NCI-H510A treated with DMSO at 0.1 percent for 48 hours (cell line): ENCODE results near the gene ANKRD30B.
"Not testable (repeated sequence)": the region's sequence is repeated elsewhere in the genome, so short reads cannot be mapped to it uniquely, and the experiment has no call there.

ENCODE experiments used
- DNase-seq: peaks from one replicate; lab custom pipeline; 2025; lab: John Stamatoyannopoulos, UW

ANKRD30B gene, protein sequence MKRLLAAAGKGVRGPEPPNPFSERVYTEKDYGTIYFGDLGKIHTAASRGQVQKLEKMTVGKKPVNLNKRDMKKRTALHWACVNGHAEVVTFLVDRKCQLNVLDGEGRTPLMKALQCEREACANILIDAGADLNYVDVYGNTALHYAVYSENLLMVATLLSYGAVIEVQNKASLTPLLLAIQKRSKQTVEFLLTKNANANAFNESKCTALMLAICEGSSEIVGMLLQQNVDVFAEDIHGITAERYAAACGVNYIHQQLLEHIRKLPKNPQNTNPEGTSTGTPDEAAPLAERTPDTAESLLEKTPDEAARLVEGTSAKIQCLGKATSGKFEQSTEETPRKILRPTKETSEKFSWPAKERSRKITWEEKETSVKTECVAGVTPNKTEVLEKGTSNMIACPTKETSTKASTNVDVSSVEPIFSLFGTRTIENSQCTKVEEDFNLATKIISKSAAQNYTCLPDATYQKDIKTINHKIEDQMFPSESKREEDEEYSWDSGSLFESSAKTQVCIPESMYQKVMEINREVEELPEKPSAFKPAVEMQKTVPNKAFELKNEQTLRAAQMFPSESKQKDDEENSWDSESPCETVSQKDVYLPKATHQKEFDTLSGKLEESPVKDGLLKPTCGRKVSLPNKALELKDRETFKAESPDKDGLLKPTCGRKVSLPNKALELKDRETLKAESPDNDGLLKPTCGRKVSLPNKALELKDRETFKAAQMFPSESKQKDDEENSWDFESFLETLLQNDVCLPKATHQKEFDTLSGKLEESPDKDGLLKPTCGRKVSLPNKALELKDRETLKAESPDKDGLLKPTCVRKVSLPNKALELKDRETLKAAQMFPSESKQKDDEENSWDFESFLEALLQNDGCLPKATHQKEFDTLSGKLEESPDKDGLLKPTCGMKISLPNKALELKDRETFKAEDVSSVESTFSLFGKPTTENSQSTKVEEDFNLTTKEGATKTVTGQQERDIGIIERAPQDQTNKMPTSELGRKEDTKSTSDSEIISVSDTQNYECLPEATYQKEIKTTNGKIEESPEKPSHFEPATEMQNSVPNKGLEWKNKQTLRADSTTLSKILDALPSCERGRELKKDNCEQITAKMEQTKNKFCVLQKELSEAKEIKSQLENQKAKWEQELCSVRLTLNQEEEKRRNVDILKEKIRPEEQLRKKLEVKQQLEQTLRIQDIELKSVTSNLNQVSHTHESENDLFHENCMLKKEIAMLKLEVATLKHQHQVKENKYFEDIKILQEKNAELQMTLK (N-terminal part only)

DNA sequence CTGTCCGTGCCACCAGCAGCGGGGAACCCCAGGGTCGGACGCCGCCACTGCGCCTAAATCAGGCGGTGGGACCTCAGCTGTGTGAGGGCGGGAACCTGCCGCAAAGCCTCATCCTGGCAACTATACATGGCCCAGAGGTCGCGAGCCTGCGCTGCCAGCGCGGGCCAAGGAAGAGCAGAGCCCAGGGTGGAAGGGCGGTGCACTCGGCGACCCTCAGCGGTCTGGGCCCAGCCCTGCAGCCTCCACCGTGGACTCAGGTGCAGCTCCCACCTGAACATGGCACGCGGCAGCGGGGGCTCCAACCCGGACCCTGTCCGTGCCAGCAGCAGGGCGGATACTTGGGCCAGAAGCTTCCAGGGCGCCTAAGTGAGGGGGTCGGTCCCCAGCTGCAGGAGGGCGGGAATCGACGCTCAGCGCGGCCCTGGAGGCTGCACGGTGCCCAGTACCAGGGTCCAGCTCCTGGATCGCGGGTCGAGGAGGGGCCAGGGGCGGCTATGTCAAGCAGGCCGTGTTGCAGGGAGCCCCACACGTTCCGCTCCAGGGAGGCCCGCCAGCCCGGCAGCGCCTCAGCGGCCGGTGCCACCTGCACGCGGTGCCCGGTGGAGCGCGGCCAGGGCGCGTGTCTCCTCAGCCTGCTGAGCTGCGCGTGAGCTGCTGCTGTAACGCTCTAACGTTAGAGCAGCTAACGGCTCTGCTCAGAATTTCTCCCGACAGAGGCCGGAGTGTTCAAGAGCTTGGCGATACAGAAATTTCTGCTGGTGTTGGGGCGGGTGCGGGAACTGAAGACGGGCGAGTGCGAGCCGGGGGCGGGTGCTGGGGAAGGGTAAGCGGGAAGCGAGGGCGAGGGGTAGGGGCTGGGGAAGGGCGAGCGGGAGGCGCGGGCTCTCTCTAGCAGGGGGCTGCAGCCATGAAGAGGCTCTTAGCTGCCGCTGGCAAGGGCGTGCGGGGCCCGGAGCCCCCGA, at the start of gene ANKRD30B:
Gene ANKRD30B, plus strand, starts transcription at position 660 of the 962 bp plus-strand sequence. Its CDS starts 248 bp downstream, at position 908.
- no peak for DNase-seq

DNA sequence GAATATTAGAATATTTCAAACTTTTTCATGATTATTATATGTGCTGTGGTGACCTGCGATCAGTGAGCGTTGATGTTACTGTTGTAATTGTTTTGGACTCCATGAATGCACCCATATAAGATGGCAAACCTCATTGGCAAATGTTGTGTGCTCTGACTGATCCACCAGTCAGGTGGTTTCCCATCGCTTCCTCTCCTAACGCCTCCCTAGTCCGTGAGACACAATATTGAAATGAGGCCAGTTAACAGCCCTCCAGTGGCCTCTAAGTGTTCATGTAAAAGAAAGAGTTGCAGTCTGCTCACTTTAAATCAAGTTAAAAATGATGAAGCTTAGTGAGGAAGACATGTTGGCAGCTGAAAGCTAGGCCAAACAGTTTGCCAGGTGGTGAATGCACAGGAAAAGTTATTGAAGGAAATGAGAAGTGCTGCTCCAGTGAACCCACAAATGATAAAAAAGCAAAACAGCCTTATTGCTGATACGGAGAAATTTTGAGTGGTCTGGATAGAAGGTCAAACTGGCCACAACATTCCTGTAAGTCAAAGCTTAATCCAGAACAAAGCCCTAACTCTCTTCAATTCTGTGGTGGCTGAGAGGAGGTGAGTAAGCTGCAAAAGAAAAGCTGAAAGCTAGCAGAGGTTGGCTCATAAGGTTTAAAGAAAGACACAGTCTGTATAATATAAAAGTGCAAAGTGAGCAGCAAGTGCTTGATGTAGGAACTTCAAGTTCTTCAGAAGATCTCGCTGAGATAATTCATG, 46.5 kb upstream of the ANKRD30B start:
- DNase-seq = not testable (repeated sequence)

DNA sequence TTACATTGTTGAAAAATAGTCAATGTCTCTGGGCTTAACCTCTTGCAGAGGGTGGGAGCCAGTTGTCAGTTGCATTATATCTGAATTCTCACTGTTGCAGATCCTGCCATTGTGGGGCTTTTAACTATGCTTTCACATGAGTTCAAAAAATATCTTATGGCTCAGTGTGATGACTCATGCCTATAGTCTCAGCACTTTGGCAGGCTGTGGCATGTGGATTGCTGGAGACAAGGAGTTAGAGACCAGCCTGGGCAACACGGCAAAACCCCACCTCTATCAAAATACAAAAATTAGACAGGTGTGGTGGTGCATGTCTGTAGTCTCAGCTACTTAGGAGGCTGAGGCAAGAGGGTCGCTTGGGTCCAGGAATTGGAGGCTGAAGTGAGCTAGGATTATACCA, 38.2 kb upstream of the ANKRD30B start:
- DNase-seq = not testable (repeated sequence)

DNA sequence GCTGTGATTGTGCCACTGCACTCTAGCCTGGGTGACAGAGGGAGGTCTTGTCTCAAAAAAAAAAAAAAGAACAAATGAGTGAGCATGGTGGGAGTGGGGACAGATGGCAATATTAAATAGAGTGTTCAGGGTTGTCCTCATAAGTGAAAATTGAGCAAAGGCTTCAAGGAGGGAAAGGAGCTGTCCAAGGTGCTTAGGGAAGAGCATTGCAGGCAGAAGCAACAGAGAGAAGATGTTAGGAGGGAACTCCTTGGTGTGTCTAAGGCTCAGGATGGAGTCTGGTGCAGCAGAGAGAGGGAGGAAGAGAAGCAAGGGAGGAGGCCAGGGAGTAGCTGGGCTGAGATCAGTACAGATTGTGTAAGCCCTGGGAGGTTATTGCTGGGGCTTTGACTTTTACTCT, 26.4 kb upstream of the ANKRD30B start:
- not testable (repeated sequence) for DNase-seq

DNA sequence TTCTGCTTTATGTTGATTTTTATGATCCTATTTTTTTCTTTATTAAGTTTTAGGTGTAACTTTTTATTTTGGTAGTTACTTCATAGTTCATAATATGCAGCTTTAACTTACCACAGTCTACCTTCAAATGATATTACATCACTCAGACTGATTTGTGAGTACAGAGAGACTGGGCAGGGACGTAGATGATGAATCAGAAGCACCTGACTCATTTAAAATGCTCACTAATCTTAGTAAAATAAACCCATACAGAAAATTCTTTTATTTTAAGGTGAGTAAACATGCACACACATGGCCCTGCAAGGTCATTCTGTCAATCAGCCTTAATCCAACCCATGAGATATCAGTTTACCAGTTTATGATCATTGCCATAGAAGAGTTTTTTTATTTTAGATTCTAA, 8.9 kb upstream of the ANKRD30B start:
- not testable (repeated sequence) for DNase-seq

DNA sequence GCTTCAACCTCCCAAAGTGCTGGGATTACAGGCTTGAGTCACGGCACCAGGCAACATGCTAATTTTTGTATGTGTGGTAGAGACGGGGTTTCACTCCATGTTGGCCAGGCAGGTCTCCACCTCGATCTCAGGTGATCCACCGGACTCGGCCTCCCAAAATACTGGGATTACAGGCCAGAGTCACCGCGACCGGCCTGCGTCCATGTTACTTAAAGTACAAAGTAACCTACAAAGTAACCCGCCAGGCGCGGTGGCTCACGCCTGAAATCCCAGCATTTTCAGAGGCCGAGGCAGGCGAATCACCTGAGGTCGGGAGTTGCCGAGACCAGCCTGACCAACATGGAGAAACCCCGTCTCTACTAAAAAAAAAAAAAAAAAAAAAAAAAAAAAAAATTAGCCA, 1.1 kb upstream of the ANKRD30B start:
- DNase-seq = no peak

DNA sequence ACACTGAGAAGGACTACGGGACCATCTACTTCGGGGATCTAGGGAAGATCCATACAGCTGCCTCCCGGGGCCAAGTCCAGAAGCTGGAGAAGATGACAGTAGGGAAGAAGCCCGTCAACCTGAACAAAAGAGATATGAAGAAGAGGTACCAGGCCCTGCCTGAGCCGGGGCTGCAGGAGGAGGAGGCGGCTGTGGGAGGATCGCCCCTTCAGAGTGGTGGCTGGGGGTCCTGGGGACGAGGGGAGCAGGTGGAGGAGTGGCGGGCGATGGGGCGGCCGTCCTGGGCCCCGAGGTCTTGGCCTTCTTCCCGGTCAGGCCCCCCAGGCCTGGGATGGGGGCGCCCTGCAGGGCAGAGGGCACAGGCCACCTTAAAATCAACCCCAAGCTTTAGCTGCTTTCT, 524 bp downstream of the ANKRD30B start:
- DNase-seq = no peak

DNA sequence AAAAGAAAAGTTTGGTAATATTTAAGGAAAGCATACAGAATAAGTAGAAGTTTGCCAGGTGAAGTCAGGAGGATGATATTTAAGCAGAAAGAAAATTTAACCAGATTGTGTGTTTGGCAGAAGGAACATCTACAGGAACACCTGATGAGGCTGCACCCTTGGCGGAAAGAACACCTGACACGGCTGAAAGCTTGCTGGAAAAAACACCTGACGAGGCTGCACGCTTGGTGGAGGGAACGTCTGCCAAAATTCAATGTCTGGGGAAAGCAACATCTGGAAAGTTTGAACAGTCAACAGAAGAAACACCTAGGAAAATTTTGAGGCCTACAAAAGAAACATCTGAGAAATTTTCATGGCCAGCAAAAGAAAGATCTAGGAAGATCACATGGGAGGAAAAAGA, 15.6 kb downstream of the ANKRD30B start:
- DNase-seq = not testable (repeated sequence)

DNA sequence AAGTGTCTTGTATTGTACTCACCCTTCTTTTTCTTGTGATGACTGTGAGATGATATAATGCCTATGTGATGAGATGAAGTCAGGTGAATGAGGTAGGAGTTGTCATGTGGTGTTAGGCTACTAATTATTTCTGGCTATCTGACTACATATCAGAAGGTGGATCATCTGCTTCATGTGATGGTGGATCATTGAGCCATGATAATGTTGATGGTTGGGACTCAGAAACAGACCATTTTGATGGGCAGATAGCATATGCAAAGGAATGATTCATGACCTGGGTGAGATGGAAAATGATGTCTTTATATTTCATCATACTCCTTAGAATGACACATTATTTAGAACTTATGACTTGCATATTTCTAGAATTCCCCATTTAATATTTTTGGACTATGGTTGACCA, 19.5 kb downstream of the ANKRD30B start:
- DNase-seq = no peak

DNA sequence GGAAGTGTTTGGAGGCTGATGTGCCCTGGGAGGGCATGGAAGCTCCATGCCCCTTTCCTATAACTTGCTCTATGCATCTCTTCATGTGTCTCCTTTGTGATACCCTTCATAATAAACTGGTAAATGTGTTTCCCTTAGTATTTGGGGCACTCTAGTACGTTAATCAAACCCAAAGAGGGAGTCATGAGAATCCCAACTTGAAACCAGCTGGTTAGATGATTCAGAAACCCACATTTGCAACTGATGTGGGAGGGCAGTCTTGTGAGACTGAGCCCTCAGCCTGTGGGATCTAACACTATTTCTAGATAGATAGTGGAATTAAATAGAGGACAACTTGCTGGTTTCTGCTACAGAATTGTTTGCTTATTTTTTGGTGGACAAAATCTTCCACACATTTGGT, 20.3 kb downstream of the ANKRD30B start:
- no peak for DNase-seq

DNA sequence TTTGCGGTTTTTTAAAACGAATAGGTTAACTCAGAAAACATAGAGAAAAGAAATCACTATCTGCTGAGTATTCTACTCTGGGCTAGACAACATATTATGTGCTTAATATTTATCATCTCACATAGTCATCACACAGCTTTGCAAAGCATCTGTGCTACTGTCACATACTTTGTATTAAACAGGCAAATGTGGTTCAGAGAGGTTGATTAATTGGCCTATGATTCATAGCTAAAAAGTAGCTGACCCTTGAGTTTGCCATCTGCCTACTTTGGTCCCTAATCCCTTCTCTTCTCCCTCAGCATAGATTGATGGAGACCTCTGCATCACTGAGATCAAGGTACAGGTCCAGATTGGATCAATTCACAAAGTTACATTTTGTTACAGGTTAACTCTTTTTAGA, 21.4 kb downstream of the ANKRD30B start:
- DNase-seq = no peak

DNA sequence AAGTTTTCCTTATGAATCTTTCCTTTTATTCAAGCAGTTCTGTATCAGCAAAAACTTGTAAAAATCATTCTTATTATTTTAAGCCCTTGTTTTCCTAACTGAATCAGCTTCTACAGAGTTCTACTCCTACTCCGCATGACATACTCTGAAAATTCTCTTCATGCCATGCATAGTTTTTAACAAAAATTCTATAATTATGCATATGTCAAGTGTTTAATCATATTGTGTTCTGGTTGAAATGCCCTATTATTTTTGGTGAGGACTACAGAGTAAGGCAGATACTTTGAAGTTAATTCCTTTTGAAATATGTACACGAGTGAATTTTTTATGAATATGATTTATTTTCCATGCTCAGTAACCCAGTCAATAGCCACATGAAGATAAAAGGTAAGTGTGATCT, 28.8 kb downstream of the ANKRD30B start:
- DNase-seq = no peak

DNA sequence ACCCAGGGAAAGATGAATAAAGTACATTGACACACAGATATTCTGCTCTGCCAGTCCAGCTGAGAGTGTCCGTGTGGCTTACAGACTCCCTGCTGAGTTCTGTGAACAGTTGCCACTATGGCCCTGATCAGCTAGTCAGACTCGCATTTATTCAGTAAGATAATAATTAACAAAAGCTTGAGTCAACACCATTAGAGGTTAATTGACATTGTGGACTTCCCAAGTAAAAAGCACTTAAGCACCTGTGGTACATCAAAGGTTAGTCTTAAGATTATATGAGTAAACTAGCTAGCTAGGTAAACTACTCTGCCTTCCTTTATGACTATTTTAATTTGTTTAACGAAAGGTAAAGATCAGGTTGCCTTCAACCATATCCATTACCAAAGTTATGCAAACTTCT, 33.7 kb downstream of the ANKRD30B start:
- DNase-seq = no peak

DNA sequence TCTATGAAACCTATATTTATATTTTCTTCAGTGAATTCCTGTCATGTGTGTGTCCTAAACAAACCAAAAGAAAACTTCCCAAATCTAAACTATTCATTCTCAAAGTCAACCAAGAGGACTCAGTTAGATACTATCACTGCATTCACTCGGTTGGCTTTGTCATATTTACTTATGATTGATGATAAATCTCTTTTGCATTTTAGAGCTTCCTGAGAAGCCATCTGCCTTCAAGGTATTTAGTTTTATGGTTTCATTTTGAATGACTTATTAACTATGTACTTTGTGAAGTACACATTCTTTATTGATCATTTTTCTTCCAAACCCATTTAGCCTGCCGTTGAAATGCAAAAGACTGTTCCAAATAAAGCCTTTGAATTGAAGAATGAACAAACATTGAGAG, 36.2 kb downstream of the ANKRD30B start:
- DNase-seq = no peak

DNA sequence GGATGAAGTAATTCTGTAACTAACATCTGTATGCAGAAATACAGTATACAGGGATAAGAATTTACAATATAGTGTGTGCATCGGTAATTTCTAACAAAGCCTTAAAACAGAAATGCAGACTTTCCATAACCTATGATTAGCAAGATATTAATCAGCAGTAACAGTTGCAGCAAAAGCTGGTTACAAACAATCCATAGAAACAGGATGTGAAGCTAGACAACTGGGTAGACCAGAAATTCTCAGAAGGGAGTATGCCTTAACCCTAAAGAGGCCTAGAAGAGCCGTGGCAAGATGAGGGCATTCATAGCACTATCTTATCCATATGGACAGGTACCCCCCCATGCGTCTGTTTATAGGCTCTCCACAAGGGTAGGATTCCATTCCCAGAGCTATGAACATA, 48.9 kb downstream of the ANKRD30B start:
- not testable (repeated sequence) for DNase-seq

DNA sequence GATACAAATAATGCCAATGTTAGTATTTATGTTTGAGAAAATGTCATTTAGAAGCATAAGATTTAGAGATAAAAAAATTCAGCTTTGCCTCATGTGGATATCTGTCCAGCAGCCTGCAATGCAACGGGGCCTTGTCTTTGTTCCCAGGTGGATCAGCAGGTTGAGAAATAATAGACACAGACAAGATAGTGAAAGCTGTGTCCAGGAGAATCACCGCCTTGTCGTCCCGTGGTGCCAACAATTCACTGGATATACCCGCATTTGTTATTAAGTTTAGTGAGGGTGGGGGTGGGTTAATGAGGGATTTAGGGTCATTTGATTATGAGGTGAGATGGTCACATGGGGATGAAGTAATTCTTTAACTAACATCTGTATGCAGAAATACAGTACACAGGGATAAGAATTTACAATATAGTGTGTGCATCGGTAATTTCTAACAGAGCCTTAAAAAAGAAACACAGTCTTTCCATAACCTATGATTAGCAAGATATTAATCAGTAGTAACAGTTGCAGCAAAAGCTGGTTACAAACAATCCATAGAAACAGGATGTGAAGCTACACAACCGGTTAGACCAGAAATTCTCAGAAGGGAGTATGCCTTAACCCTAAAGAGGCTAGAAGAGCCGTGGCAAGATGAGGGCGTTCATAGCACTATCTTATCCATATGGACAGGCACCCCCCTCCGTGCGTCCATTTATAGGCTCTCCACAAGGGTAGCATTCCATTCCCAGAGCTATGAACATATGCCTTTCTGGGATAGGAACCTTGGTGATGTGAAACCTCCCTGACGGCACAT, 50.2 kb downstream of the ANKRD30B start:
- DNase-seq = not testable (repeated sequence)

DNA sequence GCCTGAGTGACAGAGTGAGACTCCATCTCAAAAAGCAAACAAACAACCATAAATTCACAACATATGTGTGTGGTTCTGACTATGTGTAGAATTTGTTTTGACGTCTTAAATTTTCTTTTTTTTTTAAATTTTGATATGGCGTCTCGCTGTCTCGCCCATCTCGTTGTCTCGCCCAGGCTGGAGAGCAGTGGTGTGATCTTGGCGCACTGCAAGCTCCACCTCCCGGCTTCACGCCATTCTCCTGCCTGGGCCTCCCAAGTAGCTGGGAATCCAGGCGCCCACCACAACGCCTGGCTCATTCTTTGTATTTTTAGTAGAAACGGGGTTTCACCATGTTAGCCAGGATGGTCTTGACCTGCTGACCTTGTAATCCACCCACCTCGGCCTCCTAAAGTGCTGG, 63.1 kb downstream of the ANKRD30B start:
- not testable (repeated sequence) for DNase-seq

DNA sequence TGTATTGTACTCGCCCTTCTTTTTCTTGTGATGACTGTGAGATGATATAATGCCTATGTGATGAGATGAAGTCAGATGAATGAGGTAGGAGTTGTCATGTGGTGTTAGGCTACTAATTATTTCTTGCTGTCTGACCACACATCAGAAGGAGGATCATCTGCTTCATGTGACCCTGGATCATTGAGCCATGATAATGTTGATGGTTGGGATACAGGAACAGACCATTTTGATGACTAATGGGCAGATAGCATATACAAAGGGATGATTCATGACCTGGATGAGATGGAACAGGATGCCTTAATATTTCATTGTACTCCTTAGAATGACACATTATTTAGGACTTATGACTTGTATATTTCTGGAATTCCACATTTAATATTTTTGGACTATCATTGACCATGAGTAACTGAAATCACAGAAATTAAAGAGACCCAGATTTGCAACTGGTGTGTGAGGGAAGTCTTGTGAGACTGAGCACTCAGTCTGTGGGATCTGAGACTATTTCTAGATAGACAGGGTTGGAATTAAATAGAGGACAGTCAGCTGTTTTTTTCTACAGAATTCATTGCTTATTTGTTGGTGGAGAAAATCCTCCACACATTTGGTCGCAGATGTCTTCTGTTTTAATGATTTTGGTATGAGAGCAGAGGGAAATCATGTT, 79.1 kb downstream of the ANKRD30B start:
- not testable (repeated sequence) for DNase-seq

DNA sequence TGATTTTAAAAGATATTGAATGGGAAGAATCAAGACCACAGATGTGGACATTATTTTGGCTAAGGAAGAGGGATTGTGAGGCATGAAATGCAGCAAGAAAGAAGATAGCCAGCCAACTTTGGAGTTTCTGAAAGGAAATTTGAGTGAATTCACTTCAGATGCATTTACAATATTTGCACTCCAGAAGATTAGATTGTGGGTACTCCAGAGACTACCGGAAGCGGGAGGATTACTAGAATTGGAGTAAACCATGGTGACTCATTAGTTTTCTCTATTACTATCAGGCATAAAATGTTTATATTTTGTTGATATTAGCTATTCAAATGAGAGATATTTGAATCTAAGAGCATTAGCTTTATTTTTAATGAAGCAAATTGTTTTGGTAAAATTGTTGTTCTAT, 93.6 kb downstream of the ANKRD30B start:
- not testable (repeated sequence) for DNase-seq
